Caco-2 (cell line): ENCODE measurements around the gene EPS8L2. TPM values are rescaled to one million over a fixed set of nuclear protein-coding genes. Genes with fewer than 3 reads are reported as not detected.

ENCODE experiments used
- BruUV-seq: library from RNA; stranded (reverse); fragments of 400-500 nt; replicated peaks from 2 replicates; lab custom pipeline; 2021; lab: Mats Ljungman, UMichigan
- CTCF ChIA-PET: fragments of 300-600 bp; sonication (Branson Sonifier 250); formaldehyde crosslinking; loops from one replicate; lab custom pipeline; 2022; ENCODE audit warnings: antibody characterized with exemption; lab: Charles Lee
- POLR2A ChIA-PET: fragments of 300-600 bp; sonication (Branson Sonifier 250); formaldehyde crosslinking; loops from one replicate; lab custom pipeline; 2022; ENCODE audit warnings: antibody characterized with exemption; lab: Charles Lee
- DNase-seq, 2 experiments: peaks; one replicate each; pipeline versions ENCODE4 v3.0.0 to v3.0.0-alpha.2; 2020 to 2022
- H3K27me3 ChIP-seq: replicated peaks from 2 replicates; pipeline ENCODE4 v1.6.0; 2011; ENCODE audit warnings: low read length; ENCODE audit not compliant: control insufficient read depth, insufficient read depth
- H3K36me3 ChIP-seq: 2 replicates; pipeline ENCODE4 v1.5.1; 2011; ENCODE audit warnings: low read length; ENCODE audit not compliant: control insufficient read depth, insufficient read depth
- H3K4me1 ChIP-seq: fragments of 250-450 bp; sonication (Bioruptor Pico); 2 replicates; pipeline ENCODE4 v1.5.1; 2020; ENCODE audit warnings: mild to moderate bottlenecking
- H3K4me3 ChIP-seq: 2 replicates; pipeline ENCODE4 v1.5.1; 2011; ENCODE audit warnings: low read depth, mild to moderate bottlenecking, control low read depth, low read length
- H3K9me3 ChIP-seq: fragments of 250-450 bp; sonication (Bioruptor Pico); 2 replicates; pipeline ENCODE4 v1.5.1; 2020; ENCODE audit warnings: mild to moderate bottlenecking, moderate library complexity
- H3K27ac Mint-ChIP-seq: one replicate; pipeline ENCODE4 v1.8.0; 2022; ENCODE audit warnings: mixed read lengths; ENCODE audit not compliant: unreplicated experiment
- H3K27me3 Mint-ChIP-seq: one replicate; pipeline ENCODE4 v1.8.0; 2022; ENCODE audit warnings: mixed read lengths; ENCODE audit not compliant: insufficient read depth, unreplicated experiment
- H3K36me3 Mint-ChIP-seq: one replicate; pipeline ENCODE4 v1.8.0; 2022; ENCODE audit warnings: mild to moderate bottlenecking, mixed read lengths; ENCODE audit not compliant: insufficient read depth, unreplicated experiment
- H3K4me1 Mint-ChIP-seq: one replicate; pipeline ENCODE4 v1.8.0; 2022; ENCODE audit warnings: low read depth, mixed read lengths; ENCODE audit not compliant: unreplicated experiment
- H3K4me3 Mint-ChIP-seq: one replicate; pipeline ENCODE4 v1.8.0; 2022; ENCODE audit warnings: mild to moderate bottlenecking, moderate library complexity, mixed read lengths; ENCODE audit not compliant: unreplicated experiment
- H3K9me3 Mint-ChIP-seq: one replicate; pipeline ENCODE4 v1.8.0; 2022; ENCODE audit warnings: mixed read lengths; ENCODE audit not compliant: unreplicated experiment
- intact Hi-C: fragments of 100-400 bp; cut with micrococcal nuclease; formaldehyde crosslinking; loops from one replicate; pipeline ENCODE4 v1.10.0; 2022; ENCODE audit not compliant: unreplicated experiment
- total RNA-seq: library from RNA; stranded (reverse); gene quantifications from 2 replicates; pipeline ENCODE4 v1.2.3, GENCODE V29; 2022
- TF ChIP-seq, protein P1 (sequence below), 2 experiments: fragments of 200-600 bp in 1 of 2; IDR thresholded peaks; 1 replicate in 1 of 2; 2 replicates in 1 of 2; pipeline versions ENCODE4 v1.5.1 to v1.8.0; 2011 to 2022; ENCODE audit warnings: antibody characterized with exemption in 1 of 2, control low read depth in 1 of 2, inconsistent platforms in 1 of 2, low read depth in 1 of 2, low read length in 1 of 2, mild to moderate bottlenecking in 1 of 2, moderate library complexity in 1 of 2; ENCODE audit not compliant: insufficient read depth in 1 of 2, severe bottlenecking in 1 of 2, unreplicated experiment in 1 of 2

Gene EPS8L2
- total RNA-seq, 1 experiment from 2014 or later, result 224 TPM

DNA sequence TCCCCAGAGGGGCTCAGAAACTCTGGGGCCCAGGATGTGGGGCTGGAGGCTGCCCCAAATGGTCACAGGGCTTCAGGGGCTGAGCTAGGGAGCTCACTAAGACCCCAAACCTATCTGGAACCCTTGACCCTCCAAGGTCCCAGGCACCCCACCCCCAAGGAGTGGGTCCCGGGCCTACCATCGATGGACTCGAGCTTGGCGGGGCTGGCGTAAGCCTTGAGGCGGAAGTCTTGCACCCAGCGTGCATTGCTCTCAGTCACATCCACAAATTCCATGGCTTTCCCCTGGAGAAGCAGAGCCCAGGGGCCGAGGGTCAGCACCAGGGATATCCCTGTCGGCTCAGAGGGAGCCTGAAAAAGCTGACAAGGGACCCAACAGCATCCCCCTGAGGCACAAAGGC lies 67.8 kb downstream of the EPS8L2 start:
- H3K4me3 Mint-ChIP-seq, result no peak overlapping the region
- ChIA-PET CTCF (no interaction called here), POLR2A (no interaction called here)
- no peaks in the 10 kb centered on the region for H3K9me3 Mint-ChIP-seq
- Histone ChIP-seq H3K4me1 (peaks cover 13% of the 10 kb centered on the region), H3K27me3 (no peaks in the 10 kb centered on the region), H3K4me3 (no peak overlapping the region), H3K9me3 (no peaks in the 10 kb centered on the region), H3K36me3 (peaks cover 4% of the 10 kb centered on the region)
- DNase-seq, result no peak
- no peaks in the 10 kb centered on the region for H3K27me3 Mint-ChIP-seq
- H3K27ac Mint-ChIP-seq, result no peak overlapping the region
- intact Hi-C loops, result no loop called here
- peaks cover 45% of the 10 kb centered on the region for H3K36me3 Mint-ChIP-seq
- H3K4me1 Mint-ChIP-seq, result no peaks in the 10 kb centered on the region
- TF ChIP-seq, protein P1, sequence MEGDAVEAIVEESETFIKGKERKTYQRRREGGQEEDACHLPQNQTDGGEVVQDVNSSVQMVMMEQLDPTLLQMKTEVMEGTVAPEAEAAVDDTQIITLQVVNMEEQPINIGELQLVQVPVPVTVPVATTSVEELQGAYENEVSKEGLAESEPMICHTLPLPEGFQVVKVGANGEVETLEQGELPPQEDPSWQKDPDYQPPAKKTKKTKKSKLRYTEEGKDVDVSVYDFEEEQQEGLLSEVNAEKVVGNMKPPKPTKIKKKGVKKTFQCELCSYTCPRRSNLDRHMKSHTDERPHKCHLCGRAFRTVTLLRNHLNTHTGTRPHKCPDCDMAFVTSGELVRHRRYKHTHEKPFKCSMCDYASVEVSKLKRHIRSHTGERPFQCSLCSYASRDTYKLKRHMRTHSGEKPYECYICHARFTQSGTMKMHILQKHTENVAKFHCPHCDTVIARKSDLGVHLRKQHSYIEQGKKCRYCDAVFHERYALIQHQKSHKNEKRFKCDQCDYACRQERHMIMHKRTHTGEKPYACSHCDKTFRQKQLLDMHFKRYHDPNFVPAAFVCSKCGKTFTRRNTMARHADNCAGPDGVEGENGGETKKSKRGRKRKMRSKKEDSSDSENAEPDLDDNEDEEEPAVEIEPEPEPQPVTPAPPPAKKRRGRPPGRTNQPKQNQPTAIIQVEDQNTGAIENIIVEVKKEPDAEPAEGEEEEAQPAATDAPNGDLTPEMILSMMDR (IDR thresholded peaks at IDR 0.05; ENCODE audit: insufficient read depth in 1 of 2, low read depth in 1 of 2, low read length in 1 of 2, severe bottlenecking in 1 of 2, unreplicated experiment in 1 of 2), result no peak
- BruUV-seq, result no TSS peak

GRCh38 chr11:774873-775592 lies 69.0 kb downstream of the EPS8L2 start:
- no TSS peak for BruUV-seq
- TF ChIP-seq, protein P1 (IDR thresholded peaks at IDR 0.05; ENCODE audit: insufficient read depth in 1 of 2, low read depth in 1 of 2, low read length in 1 of 2, severe bottlenecking in 1 of 2, unreplicated experiment in 1 of 2), result no peak
- Histone ChIP-seq H3K27me3 (no peaks in the 10 kb centered on the region), H3K4me1 (peaks cover 13% of the 10 kb centered on the region), H3K36me3 (peaks cover 3% of the 10 kb centered on the region), H3K4me3 (no peak overlapping the region), H3K9me3 (no peaks in the 10 kb centered on the region)
- ChIA-PET POLR2A (no interaction called here), CTCF (interaction anchor here (0.6 to 0.8 kb wide), 2 partner anchors 69 to 71 kb away, joined by 4 to 7 read pairs; no protein-coding TSS in a partner anchor)
- Mint-ChIP-seq H3K4me1 (no peaks in the 10 kb centered on the region), H3K27me3 (no peaks in the 10 kb centered on the region), H3K27ac (no peak overlapping the region), H3K4me3 (peak overlapping the region; percentile 80), H3K36me3 (peaks cover 44% of the 10 kb centered on the region), H3K9me3 (no peaks in the 10 kb centered on the region)
- intact Hi-C loops, result no loop called here
- peak in 1 of 2 experiments; percentile 28 for DNase-seq

DNA sequence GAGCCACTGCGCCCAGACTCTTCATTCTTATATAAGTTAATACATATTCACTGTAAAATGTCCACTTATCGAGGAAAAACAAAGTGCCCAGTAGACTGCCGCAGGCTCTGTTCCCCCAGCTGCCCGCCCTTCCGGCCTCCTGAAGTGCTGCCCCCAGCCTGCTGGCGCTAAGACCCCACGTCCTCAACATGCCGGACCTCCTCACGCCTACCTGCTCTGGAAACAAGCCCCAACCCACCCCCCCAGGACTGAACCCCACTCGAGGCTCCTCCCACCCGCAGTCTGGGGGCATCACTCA lies 70.2 kb downstream of the EPS8L2 start:
- Mint-ChIP-seq H3K9me3 (no peaks in the 10 kb centered on the region), H3K36me3 (peaks cover 32% of the 10 kb centered on the region), H3K27ac (no peak overlapping the region), H3K4me1 (no peaks in the 10 kb centered on the region), H3K4me3 (peak overlapping the region; percentile 80), H3K27me3 (no peaks in the 10 kb centered on the region)
- TF ChIP-seq, protein P1 (IDR thresholded peaks at IDR 0.05; ENCODE audit: insufficient read depth in 1 of 2, low read depth in 1 of 2, low read length in 1 of 2, severe bottlenecking in 1 of 2, unreplicated experiment in 1 of 2), result no peak
- intact Hi-C loops, result no loop called here
- H3K9me3 ChIP-seq, result no peaks in the 10 kb centered on the region
- no TSS peak for BruUV-seq
- peaks cover 3% of the 10 kb centered on the region for H3K36me3 ChIP-seq
- ChIA-PET POLR2A (interaction anchor here (0.8 to 1.1 kb wide), 3 partner anchors 22 to 33 kb away, joined by 3 to 14 read pairs (median 4); partner anchors contain the start of genes RPLP2 and TALDO1), CTCF (interaction anchor here (0.5 to 0.9 kb wide), 2 partner anchors 8 to 68 kb away, joined by 4 to 5 read pairs; no protein-coding TSS in a partner anchor)
- peak in 1 of 2 experiments; percentile 18 for DNase-seq
- H3K27me3 ChIP-seq, result no peaks in the 10 kb centered on the region
- H3K4me1 ChIP-seq, result peaks cover 13% of the 10 kb centered on the region
- peak overlapping the region; percentile 89 for H3K4me3 ChIP-seq
